CD4-positive, alpha-beta T cell (primary cell): Measurements from ENCODE around the gene ZNF593. TPM values are rescaled to one million over a fixed set of nuclear protein-coding genes. Genes with fewer than 3 reads are reported as not detected.

ENCODE experiments used
- ATAC-seq: fragments of 200-7000 bp; cut with Tn5 transposase; one replicate; pipeline ENCODE4 v1.10.0; 2022; ENCODE audit warnings: mild to moderate bottlenecking; ENCODE audit not compliant: poor library complexity
- CTCF ChIA-PET: fragments of 350-600 bp; sonication (Branson Sonifier 250); formaldehyde crosslinking; loops from one replicate; lab custom pipeline; 2021; ENCODE audit warnings: antibody characterized with exemption, inconsistent platforms; lab: Charles Lee
- POLR2A ChIA-PET: fragments of 350-600 bp; sonication (Branson Sonifier 250); formaldehyde crosslinking; loops from one replicate; lab custom pipeline; 2021; ENCODE audit warnings: antibody characterized with exemption, inconsistent platforms; lab: Charles Lee
- DNase-seq, 14 experiments: peaks; one replicate each; pipeline ENCODE4 v3.0.0-alpha.2; 2013 to 2020; ENCODE audit warnings: mixed read lengths in 2 of 14
- H3K27ac ChIP-seq, 2 donors: one replicate each; pipeline versions ENCODE4 v1.5.1 to v1.7.0; 2013; ENCODE audit warnings: low read length in 2 of 2, low read depth in 1 of 2, mild to moderate bottlenecking in 1 of 2
- H3K27me3 ChIP-seq, 2 experiments: 1 replicate in 1 of 2; 2 replicates in 1 of 2; pipeline versions ENCODE4 v1.6.1 to v1.7.0; 2013; ENCODE audit warnings: low read length in 2 of 2, control low read depth in 1 of 2, mild to moderate bottlenecking in 1 of 2, moderate library complexity in 1 of 2; ENCODE audit not compliant: insufficient read depth in 2 of 2, control insufficient read depth in 1 of 2
- H3K36me3 ChIP-seq: one replicate; pipeline ENCODE4 v1.6.1; 2013; ENCODE audit warnings: low read length, control low read depth; ENCODE audit not compliant: insufficient read depth
- H3K4me1 ChIP-seq: one replicate; pipeline ENCODE4 v1.6.1; 2013; ENCODE audit warnings: low read length, control low read depth; ENCODE audit not compliant: insufficient read depth
- H3K4me3 ChIP-seq: one replicate; pipeline ENCODE4 v1.5.1; 2013; ENCODE audit warnings: mild to moderate bottlenecking, low read length, moderate library complexity
- H3K9me3 ChIP-seq, 2 experiments: 1 replicate in 1 of 2; 2 replicates in 1 of 2; pipeline versions ENCODE4 v1.6.1 to v1.7.0; 2013; ENCODE audit warnings: low read length in 2 of 2, mild to moderate bottlenecking in 2 of 2, control low read depth in 1 of 2, moderate library complexity in 1 of 2; ENCODE audit not compliant: control insufficient read depth in 1 of 2, insufficient read depth in 1 of 2
- H3K27ac Mint-ChIP-seq: one replicate; pipeline ENCODE4 v1.8.0; 2020; ENCODE audit warnings: mixed read lengths
- H3K27me3 Mint-ChIP-seq: one replicate; pipeline ENCODE4 v1.8.0; 2021; ENCODE audit warnings: mixed read lengths
- H3K36me3 Mint-ChIP-seq: one replicate; pipeline ENCODE4 v1.8.0; 2021; ENCODE audit warnings: low read depth, mixed read lengths
- H3K4me1 Mint-ChIP-seq: one replicate; pipeline ENCODE4 v1.8.0; 2021; ENCODE audit warnings: low read depth, mixed read lengths
- H3K4me3 Mint-ChIP-seq: one replicate; pipeline ENCODE4 v1.8.0; 2020; ENCODE audit warnings: mild to moderate bottlenecking, mixed read lengths
- H3K9me3 Mint-ChIP-seq: one replicate; pipeline ENCODE4 v1.8.0; 2020; ENCODE audit warnings: mixed read lengths
- CTCF ChIP-seq: fragments of 200-600 bp; IDR thresholded peaks from one replicate; pipeline ENCODE4 v1.8.0; 2022; ENCODE audit warnings: antibody characterized with exemption, mild to moderate bottlenecking
- intact Hi-C, 2 experiments: fragments of 100-400 bp; cut with DNase I in 1 of 2; cut with micrococcal nuclease in 1 of 2; formaldehyde crosslinking; loops; one replicate each; pipeline versions ENCODE4 v1.15.1 to v1.9.0; 2023 to 2025; cut with DNase I, micrococcal nuclease
- total RNA-seq, 174 experiments: library from RNA in 2 of 174; stranded (reverse) in 2 of 174; gene quantifications; one replicate each; pipeline ENCODE4 v1.2.3 and lab custom pipeline; 2021 to 2026

ZNF593 gene
- total RNA-seq, 2 experiments from 2014 or later: 5.0 to 6.6 TPM

GRCh38 chr1:26132128-26132833, 37.4 kb upstream of the ZNF593 start:
- ATAC-seq: no peak
- no peak for DNase-seq
- intact Hi-C loops: no loop called here
- no peaks in the 10 kb centered on the region for H3K9me3 ChIP-seq
- no peaks in the 10 kb centered on the region for H3K27me3 ChIP-seq
- H3K4me1 ChIP-seq: peaks cover 10% of the 10 kb centered on the region
- POLR2A ChIA-PET: interaction anchor here (0.7 kb wide), 1 partner anchor 151 kb away, joined by 3 read pairs; no protein-coding TSS in a partner anchor
- no peak overlapping the region for H3K27ac Mint-ChIP-seq
- no peak overlapping the region for H3K4me3 ChIP-seq
- CTCF ChIA-PET: interaction anchor here (7.7 kb wide), 1 partner anchor 13 kb away, joined by 41 read pairs; no protein-coding TSS in a partner anchor
- H3K4me1 Mint-ChIP-seq: peaks cover 16% of the 10 kb centered on the region
- H3K36me3 Mint-ChIP-seq: no peaks in the 10 kb centered on the region
- no peaks in the 10 kb centered on the region for H3K36me3 ChIP-seq
- no peak overlapping the region for H3K27ac ChIP-seq
- no peak overlapping the region for H3K4me3 Mint-ChIP-seq
- TF ChIP-seq CTCF: no peak
- no peaks in the 10 kb centered on the region for H3K9me3 Mint-ChIP-seq
- H3K27me3 Mint-ChIP-seq: no peaks in the 10 kb centered on the region

GRCh38 chr1:26132834-26133167, 36.9 kb upstream of the ZNF593 start:
- TF ChIP-seq CTCF: no peak
- no peak for DNase-seq
- no peaks in the 10 kb centered on the region for H3K27me3 Mint-ChIP-seq

GRCh38 chr1:26134466-26134865, 35.2 kb upstream of the ZNF593 start:
- Mint-ChIP-seq H3K4me1 (peaks cover 9% of the 10 kb centered on the region), H3K4me3 (no peak overlapping the region), H3K27me3 (no peaks in the 10 kb centered on the region), H3K27ac (no peak overlapping the region), H3K9me3 (no peaks in the 10 kb centered on the region), H3K36me3 (no peaks in the 10 kb centered on the region)
- ATAC-seq: no peak
- H3K4me3 ChIP-seq: no peak overlapping the region
- ChIA-PET CTCF (no interaction called here), POLR2A (no interaction called here)
- DNase-seq: no peak
- H3K27ac ChIP-seq: no peak overlapping the region
- no peak for TF ChIP-seq CTCF
- intact Hi-C loops: no loop called here
- no peaks in the 10 kb centered on the region for H3K9me3 ChIP-seq
- peaks cover 3% of the 10 kb centered on the region for H3K4me1 ChIP-seq
- no peaks in the 10 kb centered on the region for H3K27me3 ChIP-seq
- H3K36me3 ChIP-seq: no peaks in the 10 kb centered on the region

More at GRCh38 chr1:26132834-26133167, 36.9 kb upstream of the ZNF593 start:
- no peak overlapping the region for H3K27ac ChIP-seq
- no peaks in the 10 kb centered on the region for H3K27me3 ChIP-seq
- no peak overlapping the region for H3K4me3 Mint-ChIP-seq
- ATAC-seq: no peak
- H3K4me1 Mint-ChIP-seq: peaks cover 11% of the 10 kb centered on the region
- H3K4me1 ChIP-seq: peaks cover 4% of the 10 kb centered on the region
- no peak overlapping the region for H3K27ac Mint-ChIP-seq
- intact Hi-C loops: no loop called here
- POLR2A ChIA-PET: no interaction called here
- H3K9me3 ChIP-seq: no peaks in the 10 kb centered on the region
- H3K4me3 ChIP-seq: no peak overlapping the region
- CTCF ChIA-PET: no interaction called here
- no peaks in the 10 kb centered on the region for H3K9me3 Mint-ChIP-seq
- H3K36me3 Mint-ChIP-seq: no peaks in the 10 kb centered on the region
- no peaks in the 10 kb centered on the region for H3K36me3 ChIP-seq
